NCI-H345 treated with DMSO at 0.1 percent for 48 hours (cell line): ENCODE measurements around the gene FOXK1.

Experiments used
- DNase-seq: peaks from one replicate; lab custom pipeline; 2025; ENCODE audit not compliant: unreplicated experiment; lab: John Stamatoyannopoulos, UW

Gene FOXK1

GRCh38 chr7:4742852-4743251 lies 60.8 kb downstream of the FOXK1 start:
- no peak for DNase-seq

- DNase-seq = peak; percentile 72
These were observed 62.5 kb downstream of the FOXK1 start for GRCh38 chr7:4744391-4745264.

GRCh38 chr7:4745265-4745919 lies 63.3 kb downstream of the FOXK1 start:
- DNase-seq = no peak

- no peak for DNase-seq
These were observed 64.2 kb downstream of the FOXK1 start for GRCh38 chr7:4745971-4746919.

GRCh38 chr7:4747013-4747412 lies 64.9 kb downstream of the FOXK1 start:
- DNase-seq = no peak

GRCh38 chr7:4747746-4748145 lies 65.7 kb downstream of the FOXK1 start:
- DNase-seq = no peak

GRCh38 chr7:4748231-4748681 lies 66.2 kb downstream of the FOXK1 start:
- DNase-seq = no peak

GRCh38 chr7:4749363-4749762 lies 67.3 kb downstream of the FOXK1 start:
- DNase-seq = no peak

GRCh38 chr7:4749798-4750197 lies 67.7 kb downstream of the FOXK1 start:
- DNase-seq = no peak

GRCh38 chr7:4751398-4751947 lies 69.4 kb downstream of the FOXK1 start:
- no peak for DNase-seq

- DNase-seq = peak; percentile 68
These were observed 71.7 kb downstream of the FOXK1 start for GRCh38 chr7:4753598-4754432.

- no peak for DNase-seq
These were observed 72.4 kb downstream of the FOXK1 start for GRCh38 chr7:4754433-4755010.

- no peak for DNase-seq
These were observed 73.0 kb downstream of the FOXK1 start for GRCh38 chr7:4755045-4755444.

- no peak for DNase-seq
These were observed 76.0 kb downstream of the FOXK1 start for GRCh38 chr7:4758111-4758510.

GRCh38 chr7:4758791-4759190 lies 76.7 kb downstream of the FOXK1 start:
- DNase-seq = no peak

- no peak for DNase-seq
These were observed 77.1 kb downstream of the FOXK1 start for GRCh38 chr7:4759211-4759610.

GRCh38 chr7:4760952-4761351 lies 78.9 kb downstream of the FOXK1 start:
- no peak for DNase-seq

- DNase-seq = no peak
These were observed 80.3 kb downstream of the FOXK1 start for GRCh38 chr7:4762121-4763055.
